GM12872 (cell line): Measurements from ENCODE around the gene GOLGA8B.

Source experiments
- CTCF ChIP-seq: IDR thresholded peaks from 3 replicates; pipeline ENCODE4 v1.5.1; 2011; ENCODE audit warnings: low read depth, mild to moderate bottlenecking, low read length, moderate library complexity; ENCODE audit not compliant: insufficient read depth

Gene GOLGA8B

GRCh38 chr15:34594361-34594760, 10.9 kb upstream of the GOLGA8B start:
- TF ChIP-seq CTCF: no peak

- TF ChIP-seq CTCF: no peak
Measured at GRCh38 chr15:34591306-34591705, 7.9 kb upstream of the GOLGA8B start.

GRCh38 chr15:34588046-34588674, 4.7 kb upstream of the GOLGA8B start:
- peak; percentile 74 for TF ChIP-seq CTCF

- TF ChIP-seq CTCF: no peak
Measured at GRCh38 chr15:34584996-34585395, 1.5 kb upstream of the GOLGA8B start.

- no peak for TF ChIP-seq CTCF
Measured at GRCh38 chr15:34584330-34584668, 848 bp upstream of the GOLGA8B start.

GRCh38 chr15:34582461-34583371, 735 bp downstream of the GOLGA8B start:
- no peak for TF ChIP-seq CTCF

- TF ChIP-seq CTCF: no peak
Measured at GRCh38 chr15:34581043-34581365, 2.4 kb downstream of the GOLGA8B start.
